Measurements from ENCODE around the gene MINK1.

The MINK1 gene

GRCh38 chr17:4938688-4939545, 105.8 kb downstream of the MINK1 start:
- no peak for DNase-seq

- peak; percentile 77 for DNase-seq
Observed at GRCh38 chr17:4939546-4939795, 106.3 kb downstream of the MINK1 start.

DNA sequence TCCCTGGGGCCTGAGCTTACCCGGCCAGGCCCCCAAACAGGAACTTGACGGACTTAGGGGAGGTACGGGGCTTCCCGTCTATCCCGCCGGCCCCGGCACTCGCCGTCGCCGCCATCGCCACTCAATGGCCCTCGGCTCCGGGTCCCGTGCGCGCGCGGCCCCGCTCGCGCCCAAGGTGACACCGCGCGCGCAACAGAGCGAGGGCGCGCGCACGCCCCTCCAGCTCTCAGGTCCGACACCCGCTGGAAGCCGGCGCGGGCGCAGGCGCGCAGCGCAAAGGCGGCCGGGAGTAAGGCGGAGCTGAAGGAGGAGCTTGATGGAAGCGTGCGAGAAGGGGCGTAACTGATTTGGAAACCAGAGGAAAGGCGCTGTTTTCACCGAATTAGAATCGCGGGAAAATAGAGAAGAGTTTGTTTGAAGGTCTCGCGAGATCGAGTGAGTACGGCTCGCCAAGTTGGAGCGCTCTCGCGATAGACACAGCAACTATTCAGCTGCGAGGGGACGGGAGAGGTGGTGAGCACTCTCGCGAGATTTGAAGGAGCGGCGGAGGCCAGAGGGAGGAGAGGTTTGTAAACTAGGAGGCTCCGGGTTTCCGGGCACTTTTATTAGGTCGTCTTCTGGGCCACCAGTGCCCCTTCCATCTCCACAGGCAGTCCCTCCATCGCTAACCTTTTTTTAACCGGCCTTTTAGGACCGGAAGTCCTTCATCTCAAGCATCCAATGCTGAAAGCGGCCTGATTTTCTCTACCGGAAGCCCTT, 106.8 kb downstream of the MINK1 start, which contains the start of the genes RNF167 and SLC25A11:
TSS of gene RNF167 (plus strand) at position 473 of the 759 bp plus-strand sequence. CDS start 642 bp downstream, outside the sequence.
TSS of gene SLC25A11 (minus strand) at position 251 of the 759 bp plus-strand sequence. CDS start at position 115, 136 bp downstream.
- DNase-seq: peak; percentile 95

- DNase-seq: peak; percentile 80
Observed at GRCh38 chr17:4940555-4941318, 107.6 kb downstream of the MINK1 start.

- DNase-seq: no peak
Observed at GRCh38 chr17:4941319-4941610, 108.1 kb downstream of the MINK1 start.

GRCh38 chr17:4942760-4943508, 109.8 kb downstream of the MINK1 start:
- no peak for DNase-seq

DNA sequence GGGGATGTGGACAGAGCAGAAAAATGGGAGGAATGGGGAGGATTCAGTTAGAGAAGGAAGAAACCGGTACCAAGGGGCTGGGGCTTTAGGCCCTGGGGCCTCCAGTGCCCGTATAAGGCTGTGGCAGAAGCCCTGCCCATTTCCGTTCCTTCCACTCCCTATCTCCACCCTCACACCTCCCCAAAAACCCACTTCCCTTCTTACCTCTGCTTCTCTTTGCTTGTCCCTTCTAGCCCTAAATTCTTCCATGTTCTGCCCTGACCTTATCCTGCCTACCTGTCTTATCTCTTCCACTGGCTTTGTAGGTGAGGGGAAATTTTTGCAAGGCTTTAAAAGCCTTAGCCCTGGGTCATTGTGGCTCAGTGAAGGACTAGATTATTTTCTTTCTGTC, 111.0 kb downstream of the MINK1 start:
- peak; percentile 72 for DNase-seq

DNA sequence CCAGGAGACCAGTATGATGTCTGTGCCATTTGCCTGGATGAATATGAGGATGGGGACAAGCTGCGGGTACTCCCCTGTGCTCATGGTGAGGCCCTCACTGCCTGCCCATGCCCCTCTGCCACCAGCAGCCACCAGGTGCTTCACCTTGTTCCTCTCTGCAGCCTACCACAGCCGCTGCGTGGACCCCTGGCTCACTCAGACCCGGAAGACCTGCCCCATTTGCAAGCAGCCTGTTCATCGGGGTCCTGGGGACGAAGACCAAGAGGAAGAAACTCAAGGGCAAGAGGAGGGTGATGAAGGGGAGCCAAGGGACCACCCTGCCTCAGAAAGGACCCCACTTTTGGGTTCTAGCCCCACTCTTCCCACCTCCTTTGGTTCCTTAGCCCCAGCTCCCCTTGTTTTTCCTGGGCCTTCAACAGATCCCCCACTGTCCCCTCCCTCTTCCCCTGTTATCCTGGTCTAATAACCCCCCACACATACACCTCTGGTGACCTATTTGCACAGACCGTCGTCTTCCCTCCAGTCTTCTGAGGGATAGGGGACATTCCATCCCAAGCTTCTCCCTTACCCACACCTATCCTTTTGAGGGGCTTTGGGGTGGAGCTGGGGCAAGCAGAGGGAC, 111.5 kb downstream of the MINK1 start:
- DNase-seq: peak; percentile 82

GRCh38 chr17:4945176-4945943, 112.2 kb downstream of the MINK1 start:
- DNase-seq: peak; percentile 90

DNA sequence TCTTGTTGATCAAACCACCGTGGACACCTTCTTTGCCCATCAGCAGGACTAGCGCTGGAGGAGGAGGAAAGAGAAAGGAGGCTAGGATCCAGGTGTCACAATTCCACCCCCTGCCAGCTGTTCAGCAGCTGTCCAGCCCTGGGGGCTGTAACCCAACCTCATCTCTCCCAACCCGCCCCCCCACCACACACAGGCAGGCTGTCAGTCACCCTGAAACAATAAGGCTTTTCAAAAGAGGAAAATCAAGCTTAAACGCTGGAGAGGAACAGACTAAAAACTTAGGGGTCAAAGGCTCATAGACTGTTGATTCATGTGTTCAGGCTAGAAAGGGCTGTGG, 112.8 kb downstream of the MINK1 start:
- no peak for DNase-seq

DNA sequence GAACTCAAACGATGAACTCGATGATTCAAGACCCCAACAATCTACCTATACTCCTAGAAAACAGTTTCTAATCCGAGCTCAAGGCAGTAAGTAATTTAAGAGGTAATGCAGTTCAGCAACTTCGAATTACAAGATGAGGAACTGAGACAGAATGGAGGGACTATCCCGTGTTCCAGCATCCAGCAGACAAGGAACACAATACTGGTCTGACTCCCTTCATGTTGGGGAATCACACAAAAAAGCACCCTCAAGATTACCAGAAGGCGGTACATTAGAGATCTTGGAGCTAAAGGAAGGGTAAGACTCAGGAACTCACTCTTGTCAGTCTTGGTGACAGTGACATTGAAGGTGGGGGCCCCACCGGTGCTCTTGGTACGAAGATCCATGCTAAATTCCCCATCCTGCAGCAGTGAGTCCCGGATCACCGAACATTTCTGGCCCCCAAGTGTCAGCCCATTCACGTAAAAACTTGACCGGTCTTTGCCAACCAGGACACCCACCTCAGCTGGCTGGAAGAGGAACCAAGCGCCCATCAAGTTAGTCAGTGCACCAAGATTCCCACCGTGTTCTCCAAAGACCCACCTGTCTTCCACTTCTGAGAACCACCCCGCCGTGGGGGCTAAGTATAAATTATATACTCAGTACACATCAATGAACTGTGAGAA, 113.3 kb downstream of the MINK1 start:
- DNase-seq: no peak

DNA sequence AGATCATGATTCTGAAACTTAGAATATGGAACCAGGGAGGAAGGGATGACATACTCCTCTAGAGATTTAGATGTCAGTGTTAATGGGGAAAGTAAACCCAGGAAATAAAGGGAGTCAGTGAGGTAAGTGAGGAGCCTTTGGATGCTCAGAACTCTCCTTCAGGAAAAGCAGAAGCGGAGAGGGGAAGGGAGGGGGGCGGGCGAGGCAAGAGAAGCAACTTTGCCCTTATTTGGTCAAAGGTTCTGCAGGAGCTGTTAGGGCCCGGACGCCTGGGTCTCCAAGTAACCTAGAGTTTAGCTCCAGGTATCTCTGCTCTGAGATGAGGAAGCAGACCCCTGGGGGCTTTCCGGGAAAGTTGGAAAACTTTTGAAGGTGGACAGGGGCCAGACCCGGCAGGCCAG, 113.9 kb downstream of the MINK1 start:
- DNase-seq: no peak

Measured in activated CD8-positive, alpha-beta memory T cell treated with anti-CD3 and anti-CD28 coated beads, Interleukin-2, amount 50 U/mL, for 48 hours (primary cell).